Mammary epithelial cell (primary cell): ENCODE data around the gene RCC2.

Experiments used
- EZH2 ChIP-seq: IDR thresholded peaks from 2 replicates; pipeline ENCODE4 v1.6.1; 2012; ENCODE audit warnings: low read length, inconsistent platforms, borderline replicate concordance
- TF ChIP-seq, protein P1 (sequence below), 2 donors: IDR thresholded peaks in 1 of 2; conservative IDR thresholded peaks in 1 of 2; 2 replicates each; pipeline ENCODE4 v1.5.1; 2011 to 2012; ENCODE audit warnings: inconsistent platforms in 2 of 2, low read length in 2 of 2, mild to moderate bottlenecking in 2 of 2, control low read depth in 1 of 2, low read depth in 1 of 2; ENCODE audit not compliant: insufficient read depth in 1 of 2; ENCODE audit errors: extremely low read depth in 1 of 2

DNA sequence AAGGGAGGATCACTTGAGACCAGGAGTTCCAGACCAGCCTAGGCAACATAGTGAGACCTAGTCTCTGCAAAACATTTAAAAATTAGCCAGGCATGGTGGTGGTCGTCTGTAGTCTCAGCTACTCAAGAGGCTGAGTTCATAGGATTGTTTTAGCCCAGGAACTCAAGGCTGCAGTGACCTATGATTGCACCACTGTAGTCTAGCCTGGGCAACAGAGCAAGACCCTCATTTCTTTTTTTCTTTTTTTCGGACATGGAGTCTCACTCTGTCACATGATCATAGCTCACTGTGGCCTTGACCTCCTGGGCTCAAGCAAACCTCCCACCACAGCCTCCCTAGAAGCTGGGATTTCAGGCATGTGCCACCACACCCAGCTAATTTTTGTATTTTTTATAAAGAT, 31.9 kb upstream of the RCC2 start:
- TF ChIP-seq, protein P1, sequence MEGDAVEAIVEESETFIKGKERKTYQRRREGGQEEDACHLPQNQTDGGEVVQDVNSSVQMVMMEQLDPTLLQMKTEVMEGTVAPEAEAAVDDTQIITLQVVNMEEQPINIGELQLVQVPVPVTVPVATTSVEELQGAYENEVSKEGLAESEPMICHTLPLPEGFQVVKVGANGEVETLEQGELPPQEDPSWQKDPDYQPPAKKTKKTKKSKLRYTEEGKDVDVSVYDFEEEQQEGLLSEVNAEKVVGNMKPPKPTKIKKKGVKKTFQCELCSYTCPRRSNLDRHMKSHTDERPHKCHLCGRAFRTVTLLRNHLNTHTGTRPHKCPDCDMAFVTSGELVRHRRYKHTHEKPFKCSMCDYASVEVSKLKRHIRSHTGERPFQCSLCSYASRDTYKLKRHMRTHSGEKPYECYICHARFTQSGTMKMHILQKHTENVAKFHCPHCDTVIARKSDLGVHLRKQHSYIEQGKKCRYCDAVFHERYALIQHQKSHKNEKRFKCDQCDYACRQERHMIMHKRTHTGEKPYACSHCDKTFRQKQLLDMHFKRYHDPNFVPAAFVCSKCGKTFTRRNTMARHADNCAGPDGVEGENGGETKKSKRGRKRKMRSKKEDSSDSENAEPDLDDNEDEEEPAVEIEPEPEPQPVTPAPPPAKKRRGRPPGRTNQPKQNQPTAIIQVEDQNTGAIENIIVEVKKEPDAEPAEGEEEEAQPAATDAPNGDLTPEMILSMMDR (conservative IDR thresholded peaks at IDR 0.05 in 1 of 2, IDR thresholded peaks at IDR 0.05 in 1 of 2; ENCODE audit: extremely low read depth in 1 of 2, insufficient read depth in 1 of 2, low read depth in 1 of 2, low read length in 2 of 2), result no peak
- TF ChIP-seq EZH2, result no peak
